B cell (primary cell): ENCODE data around the gene TUT4. TPM values are rescaled to one million over a fixed set of nuclear protein-coding genes. Genes with fewer than 3 reads are reported as not detected.

ENCODE experiments used
- ATAC-seq: fragments of 200-7000 bp; cut with Tn5 transposase; one replicate; pipeline ENCODE4 v1.10.0; 2021; ENCODE audit warnings: low read depth, mild to moderate bottlenecking, moderate number of reproducible peaks, moderate library complexity
- CTCF ChIA-PET: fragments of 350-600 bp; sonication (Branson Sonifier 250); formaldehyde crosslinking; loops from one replicate; lab custom pipeline; 2021; ENCODE audit warnings: antibody characterized with exemption, inconsistent platforms; lab: Charles Lee
- POLR2A ChIA-PET: fragments of 350-600 bp; sonication (Branson Sonifier 250); formaldehyde crosslinking; loops from one replicate; lab custom pipeline; 2021; ENCODE audit warnings: antibody characterized with exemption; lab: Charles Lee
- DNase-seq: peaks from one replicate; pipeline ENCODE4 v3.0.0; 2013
- H2AFZ ChIP-seq: 2 replicates; pipeline ENCODE4 v1.6.1; 2012; ENCODE audit warnings: mild to moderate bottlenecking, low read depth, low read length; ENCODE audit not compliant: insufficient read depth, poor library complexity, severe bottlenecking
- H3K27ac ChIP-seq, 2 donors: 1 replicate in 1 of 2; 2 replicates in 1 of 2; pipeline ENCODE4 v1.5.1; 2012 to 2013; ENCODE audit warnings: low read length in 2 of 2, mild to moderate bottlenecking in 2 of 2, moderate library complexity in 1 of 2
- H3K27me3 ChIP-seq, 4 experiments: fragments of 200-600 bp in 1 of 4; sonication (generic) in 1 of 4; replicated peaks in 1 of 4; 1 replicate in 2 of 4; 2 replicates in 2 of 4; pipeline versions ENCODE4 v1.6.1 to v1.7.0; 2013 to 2016; ENCODE audit warnings: low read length in 3 of 4, mild to moderate bottlenecking in 2 of 4, mixed read lengths in 1 of 4, moderate library complexity in 1 of 4; ENCODE audit not compliant: insufficient read depth in 4 of 4, control insufficient read depth in 3 of 4; ENCODE audit errors: control extremely low read depth in 1 of 4
- H3K36me3 ChIP-seq, 2 experiments: replicated peaks in 1 of 2; 1 replicate in 1 of 2; 2 replicates in 1 of 2; pipeline versions ENCODE4 v1.6.1 to v1.7.1; 2013; ENCODE audit warnings: low read length in 1 of 2; ENCODE audit not compliant: insufficient read depth in 2 of 2, control insufficient read depth in 1 of 2; ENCODE audit errors: control extremely low read depth in 1 of 2, extremely low read depth in 1 of 2
- H3K4me1 ChIP-seq, 2 donors: fragments of 200-600 bp in 1 of 2; sonication (generic) in 1 of 2; 1 replicate in 1 of 2; 2 replicates in 1 of 2; pipeline versions ENCODE4 v1.5.1 to v1.6.1; 2013 to 2017; ENCODE audit warnings: low read length in 2 of 2; ENCODE audit not compliant: control insufficient read depth in 2 of 2, insufficient read depth in 2 of 2
- H3K4me2 ChIP-seq: replicated peaks from 2 replicates; pipeline ENCODE3; 2012; ENCODE audit warnings: mild to moderate bottlenecking, low read depth, low read length; ENCODE audit not compliant: poor library complexity, severe bottlenecking
- H3K4me3 ChIP-seq, 5 experiments: fragments of 200-600 bp in 1 of 5; sonication (generic) in 1 of 5; 1 replicate in 3 of 5; 2 replicates in 2 of 5; pipeline versions ENCODE4 v1.5.1 to v1.7.0; 2011 to 2016; ENCODE audit warnings: low read length in 4 of 5, mild to moderate bottlenecking in 4 of 5, low read depth in 2 of 5, control low read depth in 1 of 5, moderate library complexity in 1 of 5; ENCODE audit not compliant: insufficient read depth in 1 of 5; ENCODE audit errors: control extremely low read depth in 1 of 5, extremely low read depth in 1 of 5
- H3K79me2 ChIP-seq: fragments of 200-600 bp; sonication (generic); one replicate; pipeline ENCODE4 v1.6.0; 2016; ENCODE audit warnings: low read length; ENCODE audit not compliant: control insufficient read depth, insufficient read depth
- H3K9ac ChIP-seq: fragments of 200-600 bp; sonication (generic); 2 replicates; pipeline ENCODE4 v1.6.1; 2017; ENCODE audit warnings: mild to moderate bottlenecking, low read length, moderate library complexity
- H3K9me3 ChIP-seq, 3 donors: one replicate each; pipeline versions ENCODE4 v1.6.1 to v1.7.1; 2013; ENCODE audit warnings: low read length in 2 of 3; ENCODE audit not compliant: control insufficient read depth in 2 of 3, insufficient read depth in 1 of 3; ENCODE audit errors: control extremely low read depth in 1 of 3
- H4K20me1 ChIP-seq: 2 replicates; pipeline ENCODE4 v1.6.0; 2012; ENCODE audit warnings: mild to moderate bottlenecking, low read length; ENCODE audit not compliant: insufficient read depth, control insufficient read depth, poor library complexity, severe bottlenecking
- H3K27ac Mint-ChIP-seq: one replicate; pipeline ENCODE4 v1.8.0; 2021; ENCODE audit warnings: mixed read lengths
- H3K27me3 Mint-ChIP-seq: one replicate; pipeline ENCODE4 v1.8.0; 2021; ENCODE audit warnings: mixed read lengths
- H3K4me1 Mint-ChIP-seq: one replicate; pipeline ENCODE4 v1.8.0; 2021; ENCODE audit warnings: mixed read lengths
- H3K4me3 Mint-ChIP-seq: one replicate; pipeline ENCODE4 v1.8.0; 2021; ENCODE audit warnings: mixed read lengths
- H3K9me3 Mint-ChIP-seq: one replicate; pipeline ENCODE4 v1.8.0; 2022; ENCODE audit warnings: mixed read lengths; ENCODE audit not compliant: insufficient read depth
- EZH2 ChIP-seq: IDR thresholded peaks from 2 replicates; pipeline ENCODE4 v1.6.1; 2012; ENCODE audit warnings: borderline replicate concordance, low read depth, mild to moderate bottlenecking, moderate library complexity, low read length; ENCODE audit not compliant: insufficient read depth, poor library complexity, severe bottlenecking
- WGBS: methylation state at CpG from one replicate; pipeline ENCODE4 v1.1.5; 2013; ENCODE audit warnings: missing lambda C conversion rate; ENCODE audit not compliant: insufficient coverage; 5-methylcytosine and 5-hydroxymethylcytosine counted together
- intact Hi-C: fragments of 100-400 bp; cut with micrococcal nuclease; formaldehyde crosslinking; loops from one replicate; pipeline ENCODE4 v1.10.0; 2022
- polyA plus RNA-seq: library from polyadenylated mRNA; depleted of rRNA; stranded (reverse); fragments of >200 nt; gene quantifications from 2 replicates; pipeline ENCODE4 v1.2.3, GENCODE V29; 2012
- total RNA-seq, 2 donors: library from RNA; stranded (reverse); fragments of 120-200 nt in 1 of 2; gene quantifications; 1 replicate in 1 of 2; 2 replicates in 1 of 2; pipeline versions ENCODE4 v1.2.3 to v1.2.4, GENCODE V29; 2013 to 2022
- TF ChIP-seq, protein P1 (sequence below): fragments of 200-600 bp; IDR thresholded peaks from one replicate; pipeline ENCODE4 v1.8.0; 2022; ENCODE audit warnings: antibody characterized with exemption, mild to moderate bottlenecking

Gene TUT4
- total and polyA plus RNA-seq, 2 donors (not counting 1 experiment from before 2014, with no cell fraction given) = 76.6 to 248 TPM

DNA sequence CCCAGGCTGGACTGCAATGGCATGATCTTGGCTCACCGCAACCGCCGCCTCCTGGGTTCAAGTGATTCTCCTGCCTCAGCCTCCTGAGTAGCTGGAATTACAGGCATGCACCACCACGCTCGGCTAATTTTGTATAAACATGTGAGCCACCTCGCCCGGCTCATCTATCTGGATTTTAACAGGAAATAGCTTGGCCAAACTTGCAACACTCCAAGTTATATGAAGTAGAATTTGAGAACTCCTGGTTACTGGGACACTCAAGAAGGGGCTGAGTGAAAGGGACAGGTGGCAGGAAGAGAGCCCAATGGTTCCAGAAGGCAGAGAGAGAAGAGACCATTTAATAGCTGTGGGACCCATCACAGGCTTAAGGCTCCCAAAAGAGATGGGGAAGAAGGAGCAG lies 46.3 kb upstream of the TUT4 start:
- no peaks in the 10 kb centered on the region for H4K20me1 ChIP-seq
- POLR2A ChIA-PET = interaction anchor here (0.6 kb wide), 1 partner anchor 35 kb away, joined by 3 read pairs; no protein-coding TSS in a partner anchor
- no peak for ATAC-seq
- H3K27ac ChIP-seq = no peak overlapping the region
- no peaks in the 10 kb centered on the region for H3K9me3 ChIP-seq
- H3K9me3 Mint-ChIP-seq = no peaks in the 10 kb centered on the region
- no peak overlapping the region for H3K27ac Mint-ChIP-seq
- H3K4me3 ChIP-seq = no peak overlapping the region
- 99% methylated on average over 6 of the region's 7 CpGs for WGBS
- no peak overlapping the region for H3K9ac ChIP-seq
- no peak overlapping the region for H3K4me3 Mint-ChIP-seq
- peaks cover 46% of the 10 kb centered on the region for H3K79me2 ChIP-seq
- TF ChIP-seq, protein P1, sequence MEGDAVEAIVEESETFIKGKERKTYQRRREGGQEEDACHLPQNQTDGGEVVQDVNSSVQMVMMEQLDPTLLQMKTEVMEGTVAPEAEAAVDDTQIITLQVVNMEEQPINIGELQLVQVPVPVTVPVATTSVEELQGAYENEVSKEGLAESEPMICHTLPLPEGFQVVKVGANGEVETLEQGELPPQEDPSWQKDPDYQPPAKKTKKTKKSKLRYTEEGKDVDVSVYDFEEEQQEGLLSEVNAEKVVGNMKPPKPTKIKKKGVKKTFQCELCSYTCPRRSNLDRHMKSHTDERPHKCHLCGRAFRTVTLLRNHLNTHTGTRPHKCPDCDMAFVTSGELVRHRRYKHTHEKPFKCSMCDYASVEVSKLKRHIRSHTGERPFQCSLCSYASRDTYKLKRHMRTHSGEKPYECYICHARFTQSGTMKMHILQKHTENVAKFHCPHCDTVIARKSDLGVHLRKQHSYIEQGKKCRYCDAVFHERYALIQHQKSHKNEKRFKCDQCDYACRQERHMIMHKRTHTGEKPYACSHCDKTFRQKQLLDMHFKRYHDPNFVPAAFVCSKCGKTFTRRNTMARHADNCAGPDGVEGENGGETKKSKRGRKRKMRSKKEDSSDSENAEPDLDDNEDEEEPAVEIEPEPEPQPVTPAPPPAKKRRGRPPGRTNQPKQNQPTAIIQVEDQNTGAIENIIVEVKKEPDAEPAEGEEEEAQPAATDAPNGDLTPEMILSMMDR = no peak
- TF ChIP-seq EZH2 = no peak
- H3K4me1 ChIP-seq = peaks cover 24 to 28% of the 10 kb centered on the region in 2 donors
- DNase-seq = no peak
- H3K4me1 Mint-ChIP-seq = peaks cover 32% of the 10 kb centered on the region
- CTCF ChIA-PET = interaction anchor here (0.6 kb wide), 1 partner anchor 29 kb away, joined by 3 read pairs; no protein-coding TSS in a partner anchor
- no peaks in the 10 kb centered on the region for H3K27me3 ChIP-seq
- intact Hi-C loops = no loop called here
- H3K27me3 Mint-ChIP-seq = no peaks in the 10 kb centered on the region
- H2AFZ ChIP-seq = no peak overlapping the region
- H3K36me3 ChIP-seq = no peaks in the 10 kb centered on the region
- H3K4me2 ChIP-seq = no peak overlapping the region

DNA sequence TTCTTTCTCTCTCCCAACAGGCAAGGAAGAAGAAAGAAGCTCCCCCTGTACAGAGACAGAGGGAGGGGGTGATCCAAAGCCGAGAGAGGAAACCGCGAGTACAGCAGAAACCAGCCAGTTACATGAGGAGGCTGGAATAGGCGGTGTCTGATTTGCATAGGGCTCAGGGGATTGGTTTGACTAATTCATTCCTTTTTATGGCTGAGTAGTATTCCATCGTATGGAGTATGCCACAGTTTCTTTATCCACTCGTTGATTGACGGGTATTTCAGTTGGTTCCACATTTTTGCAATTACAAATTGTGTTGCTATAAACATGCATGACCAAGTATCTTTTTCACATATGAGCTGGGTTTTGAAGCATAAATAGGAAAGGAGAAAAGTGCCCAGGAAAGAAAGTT lies 45.8 kb upstream of the TUT4 start:
- no peaks in the 10 kb centered on the region for H3K36me3 ChIP-seq
- peaks cover 21 to 28% of the 10 kb centered on the region in 2 donors for H3K4me1 ChIP-seq
- no peak overlapping the region for H3K9ac ChIP-seq
- peaks cover 41% of the 10 kb centered on the region for H3K79me2 ChIP-seq
- H2AFZ ChIP-seq = no peak overlapping the region
- 84% methylated on average over 3 of the region's 7 CpGs for WGBS
- DNase-seq (no peak), ATAC-seq (no peak)
- H3K9me3 ChIP-seq = no peaks in the 10 kb centered on the region
- Mint-ChIP-seq H3K9me3 (no peaks in the 10 kb centered on the region), H3K27me3 (no peaks in the 10 kb centered on the region), H3K4me3 (no peak overlapping the region), H3K4me1 (peaks cover 32% of the 10 kb centered on the region), H3K27ac (no peak overlapping the region)
- POLR2A ChIA-PET = interaction anchor here (0.7 kb wide), 1 partner anchor 34 kb away, joined by 8 read pairs; the partner anchor contains the start of gene SHISAL2A
- H3K4me3 ChIP-seq = no peak overlapping the region
- no peak overlapping the region for H3K27ac ChIP-seq
- no peak for TF ChIP-seq EZH2
- TF ChIP-seq, protein P1 = no peak
- no peak overlapping the region for H3K4me2 ChIP-seq
- H3K27me3 ChIP-seq = no peaks in the 10 kb centered on the region
- intact Hi-C loops = no loop called here
- H4K20me1 ChIP-seq = no peaks in the 10 kb centered on the region
- CTCF ChIA-PET = no interaction called here
